Lower leg skin (tissue), 4 donors: ENCODE results near the gene KRTAP9-7. TPM values are rescaled to one million over a fixed set of nuclear protein-coding genes. Genes with fewer than 3 reads are reported as not detected.
"Not testable (repeated sequence)": the region's sequence is repeated elsewhere in the genome, so short reads cannot be mapped to it uniquely, and the experiment has no call there.

Source experiments
- DNase-seq, 2 donors: peaks; one replicate each; pipeline ENCODE4 v3.0.0-alpha.2; 2019; ENCODE audit warnings: low spot score in 2 of 2
- H3K4me3 ChIP-seq: fragments of 200-600 bp; sonication (generic); 2 replicates; pipeline ENCODE4 v1.5.1; 2017; ENCODE audit warnings: mild to moderate bottlenecking, low read depth; ENCODE audit not compliant: poor library complexity, severe bottlenecking
- CTCF ChIP-seq, 3 donors: fragments of 450-650 bp; IDR thresholded peaks; one replicate each; pipeline ENCODE4 v1.5.1; 2016; ENCODE audit warnings: antibody characterized with exemption in 3 of 3, mild to moderate bottlenecking in 3 of 3, moderate library complexity in 2 of 3
- POLR2A ChIP-seq, 2 donors: fragments of 450-650 bp; IDR thresholded peaks; one replicate each; pipeline ENCODE4 v1.6.1; 2016 to 2017; ENCODE audit warnings: antibody characterized with exemption in 2 of 2, mild to moderate bottlenecking in 1 of 2, moderate library complexity in 1 of 2
- WGBS, 2 donors: methylation state at CpG; one replicate each; pipeline ENCODE4 v1.1.5; 2018; 5-methylcytosine and 5-hydroxymethylcytosine counted together
- intact Hi-C: fragments of 100-400 bp; cut with DNase I; formaldehyde crosslinking; loops from one replicate; pipeline ENCODE4 v1.15.0; 2023; ENCODE audit warnings: low total_unique reads
- total RNA-seq, 4 donors: library from RNA; depleted of rRNA; stranded (reverse); fragments of >200 nt; gene quantifications; one replicate each; pipeline ENCODE4 v1.1.0, GENCODE V29; 2016

Gene KRTAP9-7
- total RNA-seq, result 10 to 100 TPM in 1 of 4 donors, under 1 TPM in 1, not detected in 2; 0.51 to 17.1 TPM

GRCh38 chr17:41275648-41276190 lies at the start of gene KRTAP9-7:
Gene KRTAP9-7, plus strand, starts transcription at chr17:41275698. Its CDS starts 0 bp downstream, at chr17:41275698.
- 84 to 94% methylated on average over 2 to 3 of the region's 3 CpGs for WGBS, 2 donors
- H3K4me3 ChIP-seq, DNase-seq, intact Hi-C loops: not testable (repeated sequence)

- TF ChIP-seq CTCF (IDR thresholded peaks at IDR 0.05), result no peak
- no peak for TF ChIP-seq POLR2A (IDR thresholded peaks at IDR 0.05)
- no peak overlapping the region for H3K4me3 ChIP-seq
- intact Hi-C loops, result no loop called here
- 91 to 93% methylated on average over 6 of the region's 6 CpGs for WGBS, 2 donors
- no peak for DNase-seq
These were observed 49.4 kb upstream of the KRTAP9-7 start for GRCh38 chr17:41226051-41226450.

- H3K4me3 ChIP-seq, intact Hi-C loops, DNase-seq: not testable (repeated sequence)
- 50 to 64% methylated on average over 1 to 2 of the region's 4 CpGs for WGBS, 2 donors
These were observed 48.9 kb upstream of the KRTAP9-7 start, which contains the start of gene KRTAP9-2 for GRCh38 chr17:41226598-41227095. Gene KRTAP9-2, plus strand, starts transcription at chr17:41226648. Its CDS starts 7 bp downstream, at chr17:41226655.

- no peak overlapping the region for H3K4me3 ChIP-seq
- intact Hi-C loops, result loop anchor here (10.0 kb wide), 1 partner anchor 465 kb away; no protein-coding TSS in a partner anchor
- TF ChIP-seq CTCF (IDR thresholded peaks at IDR 0.05), result no peak
- no peak for TF ChIP-seq POLR2A (IDR thresholded peaks at IDR 0.05)
- DNase-seq, result no peak
These were observed 45.4 kb upstream of the KRTAP9-7 start for GRCh38 chr17:41230094-41230493.

GRCh38 chr17:41231731-41232130 lies 43.8 kb upstream of the KRTAP9-7 start:
- WGBS, 2 donors, result 87 to 90% methylated on average over 6 of the region's 6 CpGs
- H3K4me3 ChIP-seq, result no peak overlapping the region
- intact Hi-C loops, result loop anchor here (10.0 kb wide), 1 partner anchor 467 kb away; no protein-coding TSS in a partner anchor
- no peak for TF ChIP-seq POLR2A (IDR thresholded peaks at IDR 0.05)
- no peak for TF ChIP-seq CTCF (IDR thresholded peaks at IDR 0.05)
- DNase-seq, result no peak

- intact Hi-C loops, result loop anchor here (10.0 kb wide), 1 partner anchor 468 kb away; no protein-coding TSS in a partner anchor
- H3K4me3 ChIP-seq, DNase-seq: not testable (repeated sequence)
- 88 to 100% methylated on average over 1 of the region's 1 CpG for WGBS, 2 donors
These were observed 42.9 kb upstream of the KRTAP9-7 start, which contains the start of gene KRTAP9-3 for GRCh38 chr17:41232399-41233105. Gene KRTAP9-3, plus strand, starts transcription at chr17:41232449. Its CDS starts 53 bp downstream, at chr17:41232502.

- not testable (repeated sequence) for H3K4me3 ChIP-seq, DNase-seq
- intact Hi-C loops, result loop anchor here (10.0 kb wide), 1 partner anchor 472 kb away; no protein-coding TSS in a partner anchor
- 71 to 76% methylated on average over 4 of the region's 4 CpGs for WGBS, 2 donors
These were observed 38.4 kb upstream of the KRTAP9-7 start for GRCh38 chr17:41237116-41237515.

- WGBS, 2 donors, result 43 to 63% methylated on average over 2 to 3 of the region's 3 CpGs
- DNase-seq, H3K4me3 ChIP-seq: not testable (repeated sequence)
- intact Hi-C loops, result loop anchor here (10.0 kb wide), 1 partner anchor 473 kb away; no protein-coding TSS in a partner anchor
These were observed 37.5 kb upstream of the KRTAP9-7 start, which contains the start of gene KRTAP9-8 for GRCh38 chr17:41237949-41238437. Gene KRTAP9-8, plus strand, starts transcription at chr17:41237999. Its CDS starts 53 bp downstream, at chr17:41238052.

GRCh38 chr17:41246995-41247787 lies 28.3 kb upstream of the KRTAP9-7 start:
- WGBS, 2 donors, result 50 to 62% methylated on average over 2 of the region's 2 CpGs
- intact Hi-C loops, DNase-seq, H3K4me3 ChIP-seq: not testable (repeated sequence)

GRCh38 chr17:41249637-41250240 lies 25.8 kb upstream of the KRTAP9-7 start, which contains the start of gene KRTAP9-4:
Gene KRTAP9-4, plus strand, starts transcription at chr17:41249687. Its CDS starts 34 bp downstream, at chr17:41249721.
- intact Hi-C loops, DNase-seq, H3K4me3 ChIP-seq: not testable (repeated sequence)
- WGBS, 2 donors, result 72 to 80% methylated on average over 1 to 2 of the region's 2 CpGs
